C1 segment of cervical spinal cord (tissue), 14 donors: Measurements from ENCODE around the gene BCAS3.

ENCODE experiments used
- DNase-seq, 14 donors: peaks; one replicate each; lab custom pipeline; 2025; lab: John Stamatoyannopoulos, UW

BCAS3 gene

DNA sequence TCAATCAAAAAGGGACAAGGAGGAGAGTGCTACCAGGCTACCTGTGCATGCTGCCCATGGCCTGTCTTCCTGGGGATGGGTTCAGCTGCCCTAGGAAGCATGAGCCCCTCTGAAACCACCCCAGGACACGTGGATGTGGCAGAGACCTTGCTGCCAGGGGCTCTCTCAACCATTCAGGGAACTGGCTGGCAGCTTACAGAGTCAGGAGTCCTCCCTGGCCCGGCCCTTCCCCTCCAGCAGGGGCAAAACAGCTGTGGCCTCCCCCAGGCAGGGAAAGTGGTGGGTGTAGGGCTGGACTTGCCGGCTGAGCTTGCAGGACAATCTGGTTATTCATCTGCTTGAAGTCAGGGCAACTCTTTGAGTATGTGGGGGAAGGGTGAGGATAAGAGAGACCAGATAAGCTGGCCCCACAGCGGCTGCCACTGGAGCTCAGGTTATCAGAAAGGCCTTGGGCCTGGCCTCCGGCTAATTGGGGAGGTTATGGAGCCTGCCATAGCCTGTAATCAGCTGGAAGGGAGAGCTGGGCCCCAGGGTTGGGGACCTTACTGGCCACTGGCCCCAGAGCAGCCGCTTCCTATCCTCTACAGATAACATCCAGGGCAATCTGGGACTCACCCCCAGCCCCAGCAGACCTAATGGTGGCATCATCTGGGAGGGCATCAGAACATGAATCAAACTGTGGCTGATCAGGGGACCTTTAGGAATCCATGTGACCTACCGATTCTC lies 716.4 kb downstream of the BCAS3 start:
- DNase-seq, result no peak

DNA sequence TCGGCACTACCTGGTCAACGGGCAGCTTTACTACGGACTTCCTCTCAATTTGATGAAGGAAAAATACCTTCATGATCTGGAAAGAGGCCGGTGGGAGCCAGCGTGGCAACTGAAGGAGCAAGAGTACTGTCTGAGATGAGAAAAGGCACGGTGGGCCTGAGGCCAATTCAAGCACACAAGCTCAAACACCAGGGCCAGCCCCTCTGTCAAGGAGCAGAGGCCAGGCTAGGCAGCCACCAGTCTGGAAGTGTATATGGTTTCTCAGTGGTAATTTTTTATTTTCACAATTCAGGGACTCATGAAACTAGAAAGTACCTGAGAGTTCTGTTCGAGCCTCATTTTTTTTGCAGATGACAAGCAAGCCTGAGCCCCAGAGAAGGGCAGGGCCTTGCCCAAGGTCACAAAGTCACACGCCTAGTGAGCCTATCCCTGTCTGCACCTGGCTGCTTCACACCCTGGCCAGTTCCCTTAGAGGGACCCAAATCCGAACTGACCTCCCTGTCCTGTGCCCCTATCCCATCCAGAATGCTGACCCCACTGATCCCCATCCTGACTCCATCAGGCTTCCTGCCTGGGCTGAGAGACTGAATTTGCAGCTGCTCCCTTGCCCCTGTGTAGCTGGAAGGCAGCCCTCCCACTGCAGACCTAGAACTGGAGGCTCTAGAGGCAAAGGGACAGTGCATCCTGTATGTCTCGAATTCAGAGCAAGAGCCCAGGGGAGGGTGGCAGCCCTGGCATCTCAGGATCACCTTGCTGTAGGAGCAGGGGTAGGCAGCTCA lies 717.2 kb downstream of the BCAS3 start:
- no peak for DNase-seq

DNA sequence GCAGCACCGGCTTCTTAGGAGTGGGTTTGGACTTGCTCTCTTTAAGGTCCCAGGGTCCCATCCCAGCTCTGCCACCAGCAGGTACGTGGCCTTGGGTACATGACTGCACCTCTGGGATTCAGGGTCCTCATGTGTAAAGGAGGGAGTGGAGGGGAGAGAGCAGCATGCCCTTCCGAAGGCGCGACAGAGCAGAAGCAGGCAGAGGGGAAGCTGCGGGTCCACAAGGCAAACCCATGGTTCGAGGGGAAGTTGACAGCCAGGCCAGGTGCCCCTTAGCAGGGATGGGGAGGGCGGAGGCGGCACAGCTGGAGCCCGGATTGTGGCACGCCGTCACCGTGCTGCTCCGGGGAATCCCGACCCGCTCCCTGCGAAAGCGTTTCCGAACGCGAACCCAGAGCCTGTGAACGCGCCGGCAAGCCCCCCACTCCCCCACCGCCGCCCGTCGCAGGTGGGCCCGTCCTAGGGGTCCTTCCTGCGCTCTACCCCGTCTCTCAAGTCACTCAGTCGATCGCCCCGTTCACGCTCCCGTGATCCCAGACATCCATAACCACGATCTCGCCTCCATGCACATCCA lies 717.8 kb downstream of the BCAS3 start:
- DNase-seq, result no peak

DNA sequence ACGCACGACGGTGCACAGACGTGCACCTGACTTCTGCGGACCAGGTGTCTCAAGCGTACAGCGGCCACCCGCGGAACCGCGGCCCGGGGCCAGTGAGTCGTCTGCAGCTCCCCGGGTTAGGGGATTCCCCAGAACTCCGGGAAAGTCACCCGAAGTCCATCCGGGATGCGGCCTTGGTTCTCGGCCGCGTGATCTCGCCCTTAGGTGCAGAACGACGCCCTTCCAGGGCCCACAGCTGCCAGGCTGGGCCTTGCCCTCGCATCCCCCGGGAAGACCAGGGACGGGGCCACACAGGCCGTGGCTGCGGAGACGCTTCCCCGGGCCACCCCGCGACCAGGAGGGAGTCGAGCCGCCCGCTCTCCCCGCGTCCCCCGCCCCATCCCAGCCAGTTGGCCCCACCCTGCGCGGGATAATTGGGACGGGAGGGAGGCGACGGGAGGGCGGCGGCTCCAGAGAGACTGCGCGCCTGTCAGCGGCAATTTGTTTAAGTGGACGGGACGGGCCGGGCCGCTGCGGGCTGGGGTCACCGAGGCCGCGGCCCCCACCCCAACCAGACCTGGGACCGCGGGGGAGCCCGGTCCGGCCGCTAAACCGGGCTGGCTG lies 718.4 kb downstream of the BCAS3 start:
- no peak for DNase-seq

DNA sequence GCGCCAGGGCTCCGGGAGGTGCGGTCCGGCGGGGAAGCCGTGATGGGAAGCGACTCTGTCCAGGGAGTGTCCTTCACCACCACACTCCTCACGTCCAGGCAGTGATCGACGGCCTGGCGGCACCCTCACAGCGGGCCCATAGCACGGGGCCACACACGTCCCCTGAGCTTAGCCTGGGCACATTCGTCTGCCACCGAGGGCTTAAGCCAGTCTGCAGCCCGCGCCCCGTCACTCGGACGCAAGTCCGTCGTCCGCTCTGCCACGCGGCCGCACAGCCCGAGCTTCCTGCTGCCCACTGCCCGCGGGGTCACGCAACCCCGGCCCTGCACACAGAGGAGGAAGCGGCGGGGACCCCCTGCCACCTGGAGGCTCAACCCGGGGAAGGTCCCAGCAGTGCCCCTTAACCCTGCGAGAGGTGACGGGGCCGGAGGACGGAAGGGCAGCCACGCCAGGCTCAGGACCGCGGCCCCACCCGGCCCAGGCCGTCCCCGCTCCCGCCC lies 719.0 kb downstream of the BCAS3 start:
- no peak for DNase-seq

DNA sequence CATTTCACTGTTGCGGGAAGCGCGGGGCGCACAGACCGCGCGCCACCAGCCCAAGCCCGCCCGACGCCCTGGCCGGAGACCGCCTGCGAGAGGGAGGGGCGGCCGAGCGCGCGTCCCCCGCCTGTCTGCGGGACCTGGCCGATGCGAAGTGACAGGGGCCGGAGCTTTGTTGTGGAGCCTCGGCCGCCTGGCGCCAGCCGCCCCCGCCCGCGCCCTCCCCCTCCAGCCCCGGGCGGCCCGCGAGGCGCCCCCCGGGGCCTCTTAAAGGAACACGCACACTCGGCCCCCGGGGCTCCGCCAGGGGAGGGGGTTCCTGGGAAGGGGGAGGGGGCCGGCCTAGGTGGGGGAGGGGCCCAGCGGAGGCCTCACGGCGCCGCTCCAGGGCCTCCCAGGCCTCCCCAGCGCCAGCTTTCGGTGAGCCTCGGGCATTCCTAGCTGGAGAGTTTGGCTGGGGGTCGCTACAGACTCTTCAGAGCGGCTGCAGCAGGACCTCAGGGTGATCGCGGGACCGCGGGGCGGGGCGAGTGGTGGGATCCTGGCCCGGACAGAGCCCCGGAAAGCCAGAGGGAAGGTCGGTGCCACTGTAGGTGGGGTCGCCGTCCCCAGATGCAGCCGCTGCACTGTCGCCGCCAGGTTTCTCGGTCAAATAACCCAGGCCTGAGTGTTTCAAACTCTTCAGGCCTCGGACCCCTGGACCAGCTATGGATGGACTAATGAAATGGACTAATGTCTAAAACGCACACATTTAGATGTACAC lies 719.6 kb downstream of the BCAS3 start:
- DNase-seq, result no peak

DNA sequence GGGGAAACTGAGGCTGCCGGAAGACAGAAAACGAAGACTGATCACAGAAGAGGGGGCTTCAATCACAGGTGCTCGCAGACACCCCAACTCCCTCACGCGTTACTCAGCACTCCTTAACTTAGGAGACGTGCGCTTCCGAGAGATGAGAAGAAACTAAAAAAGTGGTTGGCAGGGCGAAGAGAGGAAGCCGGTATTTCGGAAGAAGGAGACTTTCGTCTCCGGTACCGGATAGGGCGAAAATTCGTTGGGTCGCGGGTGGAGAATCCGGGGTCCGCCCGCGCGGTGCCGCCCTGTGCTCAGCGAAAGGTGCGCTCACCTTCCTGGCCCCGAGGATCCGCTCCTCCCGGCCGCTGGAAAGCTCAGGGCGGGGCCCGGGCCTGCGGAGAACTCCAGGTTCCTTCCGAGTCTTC lies 721.1 kb downstream of the BCAS3 start:
- DNase-seq, result no peak

DNA sequence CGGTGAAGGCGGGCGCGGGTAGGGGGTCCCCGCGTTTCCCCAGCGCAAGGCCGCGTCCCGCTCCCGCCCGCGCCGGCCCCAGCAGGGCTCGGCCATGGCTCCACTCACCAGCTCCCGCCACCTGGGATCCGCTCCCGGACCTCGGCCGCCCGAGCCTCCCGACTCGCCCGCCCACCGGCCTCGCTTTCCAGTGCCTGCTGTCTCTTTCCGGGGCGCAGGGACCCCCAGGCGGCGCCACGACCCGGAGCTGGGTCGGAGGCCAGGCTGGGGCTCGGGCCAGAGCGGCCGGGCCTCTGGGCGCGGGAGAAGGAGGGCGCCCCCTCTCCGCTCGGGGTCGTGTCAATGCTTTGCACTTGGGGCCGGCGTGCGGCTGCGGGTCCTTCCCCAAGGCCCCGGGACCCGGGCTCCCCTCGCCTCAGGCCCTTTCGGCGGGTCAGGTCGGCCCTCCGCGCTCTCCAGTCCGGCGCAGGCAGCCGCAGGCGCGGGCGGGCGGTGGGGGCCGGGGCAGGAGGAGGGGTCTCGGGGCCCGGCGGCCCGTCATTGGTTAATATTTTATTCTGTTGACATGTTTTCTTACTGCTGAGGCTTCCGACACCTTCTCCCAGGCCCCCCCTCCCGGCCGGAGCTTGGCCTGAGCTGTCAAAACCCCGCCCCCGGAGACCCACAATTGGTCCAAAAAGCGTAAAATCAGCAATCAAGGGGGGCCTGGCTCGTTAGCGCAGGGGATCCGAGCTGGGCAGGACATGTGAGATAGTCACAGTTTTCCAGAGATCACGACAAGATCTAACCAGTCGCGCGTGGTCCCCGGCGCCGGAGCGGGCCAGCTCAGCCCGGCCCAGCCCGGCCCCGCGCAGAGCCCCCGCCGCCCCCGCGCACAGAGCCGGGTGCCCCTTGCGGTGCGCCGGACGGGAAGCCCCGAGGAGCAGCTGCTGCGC lies 721.7 kb downstream of the BCAS3 start, which contains the start of gene TBX2:
TBX2 (plus strand) TSS at position 713 of the 935 bp plus-strand sequence. CDS start 334 bp downstream, outside the sequence.
- DNase-seq, result peak in 1 of 14 donors; percentile 19

DNA sequence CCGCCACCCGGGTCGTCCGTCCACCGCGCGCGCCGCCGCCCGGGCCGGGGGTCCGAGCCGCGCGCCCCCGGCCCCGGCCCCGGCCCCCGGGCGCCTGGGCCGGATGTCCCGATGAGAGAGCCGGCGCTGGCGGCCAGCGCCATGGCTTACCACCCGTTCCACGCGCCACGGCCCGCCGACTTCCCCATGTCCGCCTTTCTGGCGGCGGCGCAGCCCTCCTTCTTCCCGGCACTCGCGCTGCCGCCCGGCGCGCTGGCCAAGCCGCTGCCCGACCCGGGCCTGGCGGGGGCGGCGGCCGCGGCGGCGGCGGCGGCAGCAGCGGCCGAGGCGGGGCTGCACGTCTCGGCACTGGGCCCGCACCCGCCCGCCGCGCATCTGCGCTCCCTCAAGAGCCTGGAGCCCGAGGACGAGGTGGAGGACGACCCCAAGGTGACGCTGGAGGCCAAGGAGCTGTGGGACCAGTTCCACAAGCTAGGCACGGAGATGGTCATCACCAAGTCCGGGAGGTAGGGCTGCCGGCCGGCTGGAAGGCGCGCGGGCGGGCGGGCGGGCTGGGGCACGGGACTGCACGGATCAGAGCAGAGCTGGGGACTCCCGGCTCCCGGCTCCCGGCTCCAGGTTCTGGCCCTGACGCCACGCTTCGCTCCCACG lies 722.5 kb downstream of the BCAS3 start:
- DNase-seq, result peak in 1 of 14 donors; percentile 24

DNA sequence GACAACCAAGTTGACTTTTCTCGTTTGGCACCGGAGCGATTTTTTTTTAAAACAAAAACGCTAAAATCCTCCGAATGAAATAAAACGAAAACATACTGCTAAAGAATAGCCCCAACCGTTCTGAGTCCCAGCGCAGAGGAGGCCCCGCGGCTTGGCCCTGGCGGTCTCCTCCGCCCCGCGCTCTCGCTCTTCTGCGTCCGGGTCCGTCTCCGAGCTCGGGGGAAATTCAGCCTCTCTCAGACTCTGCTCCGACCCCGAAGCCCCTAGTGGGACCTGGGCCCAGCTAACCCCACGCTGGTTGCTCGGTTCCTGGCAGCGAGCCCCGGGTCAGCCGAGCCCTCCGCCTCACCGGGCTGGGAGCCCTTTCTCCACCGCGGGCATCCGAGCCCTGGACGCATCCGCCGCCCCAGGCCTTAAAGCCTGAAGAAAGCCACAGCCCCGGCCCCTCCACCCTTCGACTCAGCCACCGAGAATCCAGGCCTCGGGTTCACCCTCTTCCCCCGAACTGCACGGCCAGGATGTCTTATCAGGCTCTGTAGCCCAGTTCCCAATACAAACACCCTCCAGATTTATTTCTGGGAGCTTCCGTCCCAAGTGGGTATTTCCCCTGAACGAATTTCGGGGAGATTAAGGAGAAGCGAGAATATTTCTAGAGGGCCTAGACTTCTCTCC lies 723.2 kb downstream of the BCAS3 start:
- no peak for DNase-seq

DNA sequence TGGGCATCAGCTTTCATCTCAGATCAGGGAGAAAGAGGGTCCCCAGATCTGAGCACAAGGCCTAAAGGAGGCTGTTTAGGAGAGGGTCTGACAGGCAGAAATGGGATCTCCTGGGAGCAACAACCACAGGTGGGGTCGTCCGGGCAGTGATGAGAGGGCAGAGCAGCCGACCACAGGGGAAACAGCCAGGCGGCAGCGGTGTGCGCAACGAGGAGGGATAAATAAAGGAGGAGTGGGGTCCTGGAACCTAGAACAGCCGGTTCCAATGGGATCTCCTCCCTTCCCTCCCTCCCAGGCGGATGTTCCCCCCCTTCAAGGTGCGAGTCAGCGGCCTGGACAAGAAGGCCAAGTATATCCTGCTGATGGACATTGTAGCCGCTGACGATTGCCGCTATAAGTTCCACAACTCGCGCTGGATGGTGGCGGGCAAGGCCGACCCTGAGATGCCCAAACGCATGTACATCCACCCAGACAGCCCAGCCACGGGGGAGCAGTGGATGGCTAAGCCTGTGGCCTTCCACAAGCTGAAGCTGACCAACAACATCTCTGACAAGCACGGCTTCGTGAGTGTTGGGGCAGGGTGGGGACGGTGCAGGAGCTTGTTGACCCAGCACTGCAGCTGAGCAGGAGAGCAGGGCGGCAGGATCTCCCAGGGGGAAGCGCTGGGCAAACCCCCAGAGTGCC lies 723.9 kb downstream of the BCAS3 start:
- DNase-seq, result no peak

DNA sequence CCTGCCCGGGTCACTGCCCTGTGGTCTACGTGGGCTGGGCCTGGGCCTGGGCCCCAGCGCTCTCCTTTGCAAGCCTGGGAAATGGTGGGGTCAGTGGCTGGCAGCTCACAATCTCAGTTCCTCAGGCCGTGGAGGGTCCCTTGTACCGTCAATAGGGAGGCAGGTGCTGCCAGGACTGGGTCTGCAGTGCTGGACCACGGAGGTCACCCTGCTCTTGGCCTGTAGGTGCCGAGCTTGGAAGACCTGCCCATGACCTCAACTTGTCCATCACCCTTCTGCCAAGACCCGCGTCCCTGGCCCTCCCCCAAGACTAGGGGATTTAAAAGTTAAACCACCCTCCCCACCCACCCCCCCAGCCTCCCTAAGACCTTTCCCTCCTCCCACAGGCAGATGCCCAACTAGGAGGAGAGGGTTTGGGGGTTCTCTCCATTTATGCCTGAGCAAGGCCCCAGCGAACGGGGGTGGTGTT lies 724.5 kb downstream of the BCAS3 start:
- DNase-seq, result no peak

DNA sequence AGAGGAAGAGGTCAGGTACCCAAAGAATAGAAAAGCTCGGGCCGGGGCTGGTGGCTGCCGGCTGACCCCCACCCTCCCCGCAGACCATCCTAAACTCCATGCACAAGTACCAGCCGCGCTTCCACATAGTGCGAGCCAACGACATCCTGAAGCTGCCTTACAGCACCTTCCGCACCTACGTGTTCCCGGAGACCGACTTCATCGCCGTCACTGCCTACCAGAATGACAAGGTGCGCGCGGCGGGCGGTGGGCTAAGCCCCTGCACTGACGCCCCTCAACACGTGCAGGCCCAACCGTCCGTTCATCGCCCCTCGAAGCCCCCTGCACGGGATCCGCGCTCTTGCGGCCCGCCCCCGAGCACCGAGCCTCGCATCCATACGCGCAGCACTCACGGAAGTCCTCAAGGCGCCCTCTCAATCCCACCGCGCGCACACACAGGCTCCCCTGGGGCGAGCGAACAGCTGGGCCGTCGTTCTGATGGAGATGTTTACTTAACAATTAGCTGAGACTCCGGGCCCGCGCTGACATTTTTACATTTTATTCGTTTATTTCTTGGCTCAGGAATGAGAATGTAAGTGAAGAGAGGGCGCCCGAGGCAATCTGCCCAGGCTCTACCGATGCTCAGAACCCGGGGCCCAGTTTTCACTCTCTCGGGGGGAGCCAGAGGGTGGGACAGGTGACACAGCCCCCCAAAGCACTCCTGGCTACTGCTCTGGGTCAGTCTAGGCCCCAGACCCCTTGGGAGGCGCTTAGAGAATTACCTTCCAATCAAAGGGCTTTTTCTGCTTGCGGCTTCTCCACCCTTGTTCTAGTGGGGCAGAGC lies 725.5 kb downstream of the BCAS3 start:
- DNase-seq, result no peak

DNA sequence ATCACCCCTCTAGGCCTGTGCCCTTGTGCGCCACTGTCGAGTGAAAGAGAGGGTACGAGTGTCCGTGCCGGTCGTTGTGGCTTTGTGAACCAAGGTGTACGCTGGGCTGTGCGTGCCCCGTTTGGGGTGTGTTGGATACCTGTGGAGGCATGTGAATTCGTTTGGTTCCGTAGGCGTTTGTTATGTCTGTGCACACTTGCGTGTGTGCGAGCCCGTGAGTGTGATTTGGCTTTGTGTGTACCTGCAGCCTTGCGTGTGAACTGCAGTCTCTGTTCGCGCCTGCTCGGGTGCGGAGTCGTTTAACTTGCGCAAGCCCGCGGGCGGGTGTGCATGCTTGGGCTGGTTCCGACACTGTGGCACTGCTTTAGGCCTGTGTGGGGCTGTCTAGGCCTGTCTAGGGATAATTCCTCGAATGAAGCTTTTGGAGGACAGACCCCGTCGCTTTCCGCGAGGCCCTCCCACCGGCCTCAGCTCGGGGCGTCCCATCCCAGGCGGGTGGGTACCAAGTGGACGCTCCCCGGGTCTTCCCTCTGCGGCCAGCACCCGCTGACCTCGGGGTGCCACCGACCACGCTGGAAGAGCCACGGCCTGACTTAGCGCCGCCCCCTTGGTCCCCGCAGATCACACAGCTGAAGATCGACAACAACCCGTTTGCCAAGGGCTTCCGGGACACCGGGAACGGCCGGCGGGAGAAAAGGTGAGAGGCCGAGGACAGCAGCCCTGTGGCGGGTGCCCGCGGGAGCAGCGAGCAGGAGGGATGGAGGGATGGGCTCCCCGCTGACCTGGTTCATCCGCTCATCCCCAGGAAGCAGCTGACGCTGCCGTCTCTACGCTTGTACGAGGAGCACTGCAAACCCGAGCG lies 726.4 kb downstream of the BCAS3 start:
- no peak for DNase-seq

DNA sequence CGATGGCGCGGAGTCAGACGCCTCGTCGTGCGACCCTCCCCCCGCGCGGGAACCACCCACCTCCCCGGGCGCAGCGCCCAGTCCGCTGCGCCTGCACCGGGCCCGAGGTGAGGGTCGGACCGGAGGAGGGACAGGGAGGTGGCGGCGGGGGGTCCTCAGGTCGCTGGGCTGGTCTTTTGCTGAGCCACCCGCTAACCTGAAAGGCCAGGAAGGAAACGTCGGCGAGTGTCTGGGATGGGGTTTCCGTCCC lies 726.9 kb downstream of the BCAS3 start:
- DNase-seq, result no peak

DNA sequence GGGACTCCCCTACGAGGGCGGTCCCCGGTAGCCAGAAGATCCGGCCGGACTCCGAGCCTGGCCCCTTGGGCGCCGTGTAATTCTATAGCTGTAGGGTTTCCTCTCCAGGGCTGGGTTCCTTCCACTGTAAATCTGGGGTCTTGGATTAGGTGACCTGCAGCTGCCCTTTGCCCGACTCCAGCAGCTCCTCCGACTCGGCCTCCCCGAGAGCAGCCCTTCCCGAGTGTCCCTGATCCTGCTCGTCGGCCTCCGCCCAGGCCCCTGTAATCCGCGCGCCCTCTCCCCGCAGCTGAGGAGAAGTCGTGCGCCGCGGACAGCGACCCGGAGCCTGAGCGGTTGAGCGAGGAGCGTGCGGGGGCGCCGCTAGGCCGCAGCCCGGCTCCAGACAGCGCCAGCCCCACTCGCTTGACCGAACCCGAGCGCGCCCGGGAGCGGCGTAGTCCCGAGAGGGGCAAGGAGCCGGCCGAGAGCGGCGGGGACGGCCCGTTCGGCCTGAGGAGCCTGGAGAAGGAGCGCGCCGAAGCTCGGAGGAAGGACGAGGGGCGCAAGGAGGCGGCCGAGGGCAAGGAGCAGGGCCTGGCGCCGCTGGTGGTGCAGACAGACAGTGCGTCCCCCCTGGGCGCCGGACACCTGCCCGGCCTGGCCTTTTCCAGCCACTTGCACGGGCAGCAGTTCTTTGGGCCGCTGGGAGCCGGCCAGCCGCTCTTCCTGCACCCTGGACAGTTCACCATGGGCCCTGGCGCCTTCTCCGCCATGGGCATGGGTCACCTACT lies 727.4 kb downstream of the BCAS3 start:
- no peak for DNase-seq
